ENCODE data around the gene IPO8. TPM values are rescaled to one million over a fixed set of nuclear protein-coding genes. Genes with fewer than 3 reads are reported as not detected.

The IPO8 gene
- total and polyA plus RNA-seq, 2 of the 4 experiments (the other 2 are of a cell fraction): 11.1 to 31.5 TPM

DNA sequence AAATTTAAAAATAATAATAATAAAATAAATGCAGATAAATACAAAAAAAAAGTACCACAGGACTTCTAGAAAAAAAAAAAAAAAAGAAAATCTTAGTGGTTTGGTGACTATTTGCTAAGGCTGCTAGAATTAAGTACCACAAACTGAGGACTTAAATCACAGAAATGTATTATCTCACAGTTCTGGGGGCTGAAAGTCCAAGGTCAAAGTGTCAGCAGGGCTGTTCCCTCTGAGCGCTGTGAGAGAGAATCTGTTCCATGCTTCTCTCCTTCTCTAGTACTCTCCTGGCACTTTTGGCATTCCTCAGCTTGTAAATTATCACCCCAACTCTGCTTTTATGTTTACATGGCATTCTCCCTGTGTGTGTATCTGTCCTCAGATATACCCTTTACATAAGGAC lies 101.2 kb downstream of the IPO8 start:
- H2AK5ac ChIP-seq (ENCODE audit: low read depth, low read length): no peak overlapping the region
- H2AK9ac ChIP-seq (replicated peaks; ENCODE audit: low read depth, low read length, poor library complexity): no peak overlapping the region
- H3K79me1 ChIP-seq (ENCODE audit: low read depth in 1 of 2, low read length in 2 of 2): no peaks in the 10 kb centered on the region
- H3K56ac ChIP-seq (ENCODE audit: extremely low read depth, insufficient read depth, low read length): no peak overlapping the region
- intact Hi-C loops (cut with micrococcal nuclease): no loop called here
- no CpG with 5 or more reads among the region's 1 CpG for WGBS, 2 experiments (ENCODE audit: extremely low coverage in 2 of 2, insufficient read length in 1 of 2)
- H3K9ac ChIP-seq (ENCODE audit: low read depth, low read length): no peak overlapping the region
- DNase-seq (no peak), ATAC-seq (ENCODE audit: low read depth) (no peak)
- POLR2A ChIA-PET (ENCODE audit: unreplicated experiment): no interaction called here
- no peak overlapping the region for H3K18ac ChIP-seq (ENCODE audit: low read depth, low read length)
- CTCF ChIA-PET: no interaction called here
- H2BK5ac ChIP-seq (ENCODE audit: low read depth, low read length, poor library complexity, severe bottlenecking): no peak overlapping the region
- H3K4me2 ChIP-seq (ENCODE audit: low read depth, low read length): no peak overlapping the region
- H3K9me1 ChIP-seq (ENCODE audit: insufficient read depth, low read length): no peaks in the 10 kb centered on the region
- TF ChIP-seq FOS (IDR thresholded peaks at IDR 0.05; ENCODE audit: low read depth, low read length) (no peak), RCOR1 (IDR thresholded peaks at IDR 0.05; ENCODE audit: insufficient replicate concordance, low read length) (no peak), BHLHE40 (IDR thresholded peaks at IDR 0.05; ENCODE audit: low read depth, low read length) (no peak), POLR2A (IDR thresholded peaks at IDR 0.05; ENCODE audit: low read depth, low read length) (no peak), MXI1 (IDR thresholded peaks at IDR 0.05; ENCODE audit: borderline replicate concordance, low read depth, low read length) (no peak), CEBPB (IDR thresholded peaks at IDR 0.05; ENCODE audit: low read depth, low read length) (no peak), MAZ (IDR thresholded peaks at IDR 0.05; ENCODE audit: borderline replicate concordance, low read depth, low read length) (no peak), MAFK (IDR thresholded peaks at IDR 0.05; ENCODE audit: low read depth, low read length) (no peak), NFE2L2 (IDR thresholded peaks at IDR 0.05; ENCODE audit: low read depth, low read length) (no peak), RAD21 (IDR thresholded peaks at IDR 0.05; ENCODE audit: low read length) (no peak)
- TF ChIP-seq, protein P1, sequence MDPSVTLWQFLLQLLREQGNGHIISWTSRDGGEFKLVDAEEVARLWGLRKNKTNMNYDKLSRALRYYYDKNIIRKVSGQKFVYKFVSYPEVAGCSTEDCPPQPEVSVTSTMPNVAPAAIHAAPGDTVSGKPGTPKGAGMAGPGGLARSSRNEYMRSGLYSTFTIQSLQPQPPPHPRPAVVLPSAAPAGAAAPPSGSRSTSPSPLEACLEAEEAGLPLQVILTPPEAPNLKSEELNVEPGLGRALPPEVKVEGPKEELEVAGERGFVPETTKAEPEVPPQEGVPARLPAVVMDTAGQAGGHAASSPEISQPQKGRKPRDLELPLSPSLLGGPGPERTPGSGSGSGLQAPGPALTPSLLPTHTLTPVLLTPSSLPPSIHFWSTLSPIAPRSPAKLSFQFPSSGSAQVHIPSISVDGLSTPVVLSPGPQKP (IDR thresholded peaks at IDR 0.05; ENCODE audit: borderline replicate concordance, low read depth, low read length): no peak
- TF ChIP-seq, protein P2, sequence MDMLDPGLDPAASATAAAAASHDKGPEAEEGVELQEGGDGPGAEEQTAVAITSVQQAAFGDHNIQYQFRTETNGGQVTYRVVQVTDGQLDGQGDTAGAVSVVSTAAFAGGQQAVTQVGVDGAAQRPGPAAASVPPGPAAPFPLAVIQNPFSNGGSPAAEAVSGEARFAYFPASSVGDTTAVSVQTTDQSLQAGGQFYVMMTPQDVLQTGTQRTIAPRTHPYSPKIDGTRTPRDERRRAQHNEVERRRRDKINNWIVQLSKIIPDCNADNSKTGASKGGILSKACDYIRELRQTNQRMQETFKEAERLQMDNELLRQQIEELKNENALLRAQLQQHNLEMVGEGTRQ (IDR thresholded peaks at IDR 0.05; ENCODE audit: low read depth, low read length): no peak
- TF ChIP-seq, protein P3, sequence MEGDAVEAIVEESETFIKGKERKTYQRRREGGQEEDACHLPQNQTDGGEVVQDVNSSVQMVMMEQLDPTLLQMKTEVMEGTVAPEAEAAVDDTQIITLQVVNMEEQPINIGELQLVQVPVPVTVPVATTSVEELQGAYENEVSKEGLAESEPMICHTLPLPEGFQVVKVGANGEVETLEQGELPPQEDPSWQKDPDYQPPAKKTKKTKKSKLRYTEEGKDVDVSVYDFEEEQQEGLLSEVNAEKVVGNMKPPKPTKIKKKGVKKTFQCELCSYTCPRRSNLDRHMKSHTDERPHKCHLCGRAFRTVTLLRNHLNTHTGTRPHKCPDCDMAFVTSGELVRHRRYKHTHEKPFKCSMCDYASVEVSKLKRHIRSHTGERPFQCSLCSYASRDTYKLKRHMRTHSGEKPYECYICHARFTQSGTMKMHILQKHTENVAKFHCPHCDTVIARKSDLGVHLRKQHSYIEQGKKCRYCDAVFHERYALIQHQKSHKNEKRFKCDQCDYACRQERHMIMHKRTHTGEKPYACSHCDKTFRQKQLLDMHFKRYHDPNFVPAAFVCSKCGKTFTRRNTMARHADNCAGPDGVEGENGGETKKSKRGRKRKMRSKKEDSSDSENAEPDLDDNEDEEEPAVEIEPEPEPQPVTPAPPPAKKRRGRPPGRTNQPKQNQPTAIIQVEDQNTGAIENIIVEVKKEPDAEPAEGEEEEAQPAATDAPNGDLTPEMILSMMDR (conservative IDR thresholded peaks at IDR 0.05; ENCODE audit: low read depth, low read length): no peak
- BruUV-seq (replicated peaks): no TSS peak
- no peaks in the 10 kb centered on the region for H3K36me3 ChIP-seq (ENCODE audit: control insufficient read depth, insufficient read depth, low read length)
- H3K9me3 ChIP-seq (ENCODE audit: control insufficient read depth, insufficient read depth, low read length): no peaks in the 10 kb centered on the region
- no peak overlapping the region for H4K8ac ChIP-seq (ENCODE audit: low read depth in 2 of 2, low read length in 2 of 2)
- no peak overlapping the region for H2BK20ac ChIP-seq (ENCODE audit: low read depth, low read length)
- no peaks in the 10 kb centered on the region; the same call in 1 of the 2 replicates for H3K27me3 ChIP-seq (ENCODE audit: control insufficient read depth, insufficient read depth, low read length)
- H3K23ac ChIP-seq (ENCODE audit: low read depth, low read length): no peak overlapping the region
- no peak overlapping the region for H3K4ac ChIP-seq (ENCODE audit: low read depth, low read length)
- H2AFZ ChIP-seq (replicated peaks; ENCODE audit: low read length, poor library complexity): no peak overlapping the region
- H2BK120ac ChIP-seq (ENCODE audit: low read depth, low read length): no peak overlapping the region
- H4K20me1 ChIP-seq (ENCODE audit: insufficient read depth, low read length): no peaks in the 10 kb centered on the region
- H3K14ac ChIP-seq (replicated peaks; ENCODE audit: low read depth, low read length): no peak overlapping the region
- in situ Hi-C loops (cut with MboI; ENCODE audit: low sequenced_read_pairs): no loop called here
- H2BK15ac ChIP-seq (ENCODE audit: low read depth, low read length): no peak overlapping the region
- H3K27ac ChIP-seq (ENCODE audit: insufficient read depth, low read length): no peak overlapping the region
- no peak overlapping the region for H4K5ac ChIP-seq (ENCODE audit: low read depth, low read length)
- no peak overlapping the region for H3K4me3 ChIP-seq (ENCODE audit: insufficient read depth, low read depth, low read length)
- dilution Hi-C loops (cut with HindIII; ENCODE audit: low sequenced_read_pairs, unreplicated experiment): no loop called here
- no peaks in the 10 kb centered on the region for H3K4me1 ChIP-seq (ENCODE audit: control insufficient read depth, insufficient read depth, low read length)
- no peak overlapping the region for H4K91ac ChIP-seq (ENCODE audit: insufficient read depth, low read depth, low read length)

Data from IMR-90 (cell line).